Measurements from ENCODE around the gene OPRM1.

The OPRM1 gene

DNA sequence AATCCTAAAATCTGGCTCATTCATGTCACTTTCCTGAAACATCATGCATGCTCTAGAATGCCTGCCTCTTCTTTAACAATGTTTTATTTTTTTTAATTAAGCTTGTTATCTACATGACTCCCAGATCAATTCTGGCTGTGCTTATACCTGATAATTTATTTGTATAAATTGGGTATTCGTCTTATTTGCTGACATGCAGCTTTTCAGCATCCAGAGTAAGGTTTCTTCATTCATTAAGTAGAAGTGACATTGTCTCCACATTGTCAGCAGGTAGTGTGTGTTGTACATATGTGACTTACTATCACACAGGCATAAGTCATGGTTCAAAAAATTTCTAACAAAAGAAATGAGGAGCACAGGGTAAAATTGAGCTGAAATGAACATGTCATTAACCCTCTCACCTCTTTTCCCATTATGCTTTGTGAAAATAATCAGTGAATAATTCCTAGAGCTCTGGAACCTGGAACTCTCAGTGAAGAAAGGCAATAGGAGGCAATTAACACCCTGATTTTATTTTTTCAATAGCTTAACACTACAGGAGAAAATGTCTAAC is 157.4 kb downstream of the OPRM1 start:
- no peak for TF ChIP-seq GATA3 (IDR thresholded peaks at IDR 0.05; ENCODE audit: low read depth, low read length)
- TF ChIP-seq GATA2 (IDR thresholded peaks at IDR 0.05; ENCODE audit: low read depth, low read length), result no peak

DNA sequence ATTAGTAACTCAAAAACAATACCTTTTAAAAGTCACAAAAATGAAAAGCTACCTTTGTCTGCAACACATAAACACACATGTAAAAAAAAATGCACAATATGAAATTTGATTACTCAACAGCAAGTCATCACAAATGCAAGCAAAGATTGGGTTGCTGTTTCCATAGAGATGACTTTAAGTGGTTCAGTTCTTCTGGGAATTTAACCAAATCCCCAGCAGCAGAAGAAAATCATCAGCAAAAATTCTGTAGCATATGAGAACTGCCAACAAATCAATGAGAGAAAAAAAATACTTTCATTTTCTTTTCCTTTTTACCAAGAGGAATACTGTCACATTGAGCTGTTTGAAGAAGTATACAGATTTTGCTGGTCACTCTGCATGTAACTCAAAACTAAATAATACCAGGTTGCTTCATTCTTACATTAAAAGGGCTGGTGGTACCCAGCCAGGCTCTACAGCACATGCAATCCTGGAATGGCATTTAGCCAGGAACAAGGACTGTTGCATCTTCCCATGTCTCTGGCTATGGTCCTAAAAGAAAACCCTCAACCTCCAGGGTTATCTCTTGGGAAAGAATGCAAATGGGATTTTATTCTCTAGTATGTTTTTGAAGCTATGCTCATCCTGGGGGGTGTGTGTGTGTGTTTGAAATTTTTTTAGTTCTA is 158.3 kb downstream of the OPRM1 start:
- no peak for TF ChIP-seq GATA3 (IDR thresholded peaks at IDR 0.05; ENCODE audit: low read depth, low read length)
- TF ChIP-seq GATA2 (IDR thresholded peaks at IDR 0.05; ENCODE audit: low read depth, low read length), result no peak

DNA sequence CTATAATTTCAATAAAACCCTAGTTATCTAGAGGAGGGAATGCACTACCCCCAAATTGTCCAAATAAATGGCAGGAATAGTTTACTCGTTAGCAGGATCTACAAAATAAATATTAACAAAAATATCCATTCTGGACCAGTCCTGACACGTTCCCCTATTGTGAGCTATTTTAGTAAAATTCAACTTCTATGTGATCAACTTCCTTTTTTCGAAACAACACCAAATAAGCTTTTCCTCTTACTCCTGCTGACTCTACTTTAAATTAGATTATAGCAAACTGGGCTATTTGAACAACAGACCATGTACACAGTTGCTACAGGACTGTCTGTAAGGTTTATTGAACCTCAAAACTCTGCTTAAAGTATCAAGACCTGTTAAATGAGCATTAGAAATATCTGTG is 163.3 kb downstream of the OPRM1 start:
- TF ChIP-seq GATA2 (IDR thresholded peaks at IDR 0.05; ENCODE audit: low read depth, low read length) (no peak), GATA3 (IDR thresholded peaks at IDR 0.05; ENCODE audit: low read depth, low read length) (no peak)

DNA sequence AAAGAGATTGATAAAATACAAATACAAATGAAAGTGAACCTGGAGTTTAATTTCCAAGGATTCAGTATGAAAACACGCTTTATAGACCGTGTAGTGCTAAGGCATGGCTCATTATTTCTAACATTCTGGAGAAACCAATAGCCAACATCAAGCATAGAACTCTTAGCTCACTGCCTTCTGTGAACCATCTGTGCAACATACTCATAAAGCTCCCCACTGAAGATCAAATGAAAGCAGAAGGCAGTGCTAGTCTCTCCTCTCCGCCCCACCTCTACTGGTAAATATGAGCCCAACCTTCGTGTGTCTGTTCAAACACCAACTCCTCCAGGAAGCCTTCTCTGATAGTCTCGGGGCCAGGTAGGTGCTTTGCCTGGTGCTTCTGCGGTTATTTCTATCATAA is 163.9 kb downstream of the OPRM1 start:
- TF ChIP-seq GATA2 (IDR thresholded peaks at IDR 0.05; ENCODE audit: low read depth, low read length) (no peak), GATA3 (IDR thresholded peaks at IDR 0.05; ENCODE audit: low read depth, low read length) (no peak)

DNA sequence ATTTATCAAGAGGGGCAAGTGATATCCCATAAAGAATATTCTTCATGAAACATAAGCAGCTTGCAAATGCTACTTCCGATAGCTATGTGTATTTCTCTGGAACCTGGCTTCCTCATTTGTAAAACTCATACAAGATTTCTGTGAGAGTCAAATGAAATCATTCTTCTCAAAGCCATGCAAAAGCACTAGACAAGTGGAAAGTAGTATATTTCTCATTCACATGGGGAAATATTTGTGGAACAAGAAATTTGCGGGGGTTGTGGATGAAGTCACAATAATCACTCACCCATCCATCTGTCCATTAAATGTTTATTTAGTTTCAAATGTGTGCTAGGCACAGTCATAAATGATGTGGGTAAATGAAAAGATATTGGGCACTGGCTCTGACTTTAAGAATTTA is 167.1 kb downstream of the OPRM1 start:
- TF ChIP-seq GATA3 (IDR thresholded peaks at IDR 0.05; ENCODE audit: low read depth, low read length) (no peak), GATA2 (IDR thresholded peaks at IDR 0.05; ENCODE audit: low read depth, low read length) (no peak)

DNA sequence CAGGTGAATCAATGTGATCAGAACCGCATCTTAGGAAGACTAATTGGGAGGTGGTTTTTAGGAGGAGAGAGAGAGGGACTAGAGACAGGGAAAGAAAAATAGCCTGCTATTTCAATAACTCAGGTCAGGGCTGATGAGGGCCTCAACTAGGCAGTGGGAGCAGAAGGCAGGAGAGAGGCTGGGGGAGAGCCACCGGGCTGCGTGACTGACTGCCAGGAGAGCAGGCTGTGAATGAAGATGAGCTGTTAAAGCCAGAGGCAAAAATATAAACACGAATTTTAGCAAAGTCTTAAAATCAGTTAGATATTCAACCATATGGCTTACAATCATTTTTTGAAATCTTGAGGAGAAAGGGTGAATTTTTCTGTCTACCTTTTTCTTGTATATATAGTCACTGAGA is 168.0 kb downstream of the OPRM1 start:
- TF ChIP-seq GATA3 (IDR thresholded peaks at IDR 0.05; ENCODE audit: low read depth, low read length), result no peak
- no peak for TF ChIP-seq GATA2 (IDR thresholded peaks at IDR 0.05; ENCODE audit: low read depth, low read length)

DNA sequence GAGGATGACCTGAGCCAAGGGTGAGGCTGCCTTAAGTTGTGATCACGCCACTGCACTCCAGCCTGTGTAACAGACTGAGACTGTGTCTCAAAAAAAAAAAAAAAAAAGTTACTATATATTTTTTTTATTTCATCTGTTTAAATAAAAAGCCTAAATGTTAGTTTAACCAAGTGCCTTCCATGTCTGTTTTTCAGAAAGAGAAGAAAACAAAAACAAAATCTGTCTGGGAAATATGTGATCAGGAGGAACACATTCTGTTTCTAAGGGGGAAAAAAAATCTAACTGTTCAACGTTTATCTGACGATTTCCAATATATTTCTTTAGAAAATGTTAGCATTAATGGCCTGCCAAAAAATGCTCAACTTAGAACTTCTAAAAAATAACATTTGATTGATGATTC is 170.5 kb downstream of the OPRM1 start:
- no peak for TF ChIP-seq GATA2 (IDR thresholded peaks at IDR 0.05; ENCODE audit: low read depth, low read length)
- no peak for TF ChIP-seq GATA3 (IDR thresholded peaks at IDR 0.05; ENCODE audit: low read depth, low read length)

DNA sequence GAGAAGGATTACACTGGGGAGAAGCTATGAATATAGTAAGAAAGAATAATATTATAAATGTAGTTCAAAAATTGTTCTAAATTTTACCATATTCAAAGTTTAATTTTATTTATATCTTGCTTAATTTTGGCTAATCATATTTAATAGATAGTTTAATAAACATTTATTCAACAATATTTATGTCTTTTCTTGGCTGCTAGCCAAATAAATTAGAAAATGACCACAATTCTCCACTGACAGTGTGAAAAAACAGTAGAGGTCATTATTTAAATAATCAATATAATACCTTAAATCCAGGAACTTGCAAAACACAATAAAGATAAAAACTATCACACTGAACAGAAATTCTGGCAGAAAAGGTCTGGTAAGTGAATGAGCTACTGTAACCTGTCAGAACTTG is 171.6 kb downstream of the OPRM1 start:
- TF ChIP-seq GATA2 (IDR thresholded peaks at IDR 0.05; ENCODE audit: low read depth, low read length) (no peak), GATA3 (IDR thresholded peaks at IDR 0.05; ENCODE audit: low read depth, low read length) (no peak)

DNA sequence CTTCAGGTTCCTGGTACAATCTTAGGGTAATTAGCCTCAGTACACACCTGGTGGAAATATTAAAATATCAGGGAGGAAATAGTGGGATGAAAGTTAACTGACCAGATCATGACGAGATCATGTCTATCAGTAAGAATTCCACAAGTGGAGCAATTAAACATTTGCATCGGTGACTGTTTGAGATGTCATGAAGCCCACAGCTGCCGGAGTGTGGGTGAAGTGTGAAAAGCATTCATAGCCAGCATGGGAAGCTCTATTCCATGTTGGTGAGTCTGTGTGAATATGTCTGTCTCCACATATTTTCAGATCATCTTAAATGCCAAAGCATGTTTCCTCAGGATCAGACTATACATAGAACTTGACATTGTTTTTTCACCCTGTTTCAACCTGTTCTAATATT is 174.7 kb downstream of the OPRM1 start:
- no peak for TF ChIP-seq GATA3 (IDR thresholded peaks at IDR 0.05; ENCODE audit: low read depth, low read length)
- TF ChIP-seq GATA2 (IDR thresholded peaks at IDR 0.05; ENCODE audit: low read depth, low read length), result no peak

DNA sequence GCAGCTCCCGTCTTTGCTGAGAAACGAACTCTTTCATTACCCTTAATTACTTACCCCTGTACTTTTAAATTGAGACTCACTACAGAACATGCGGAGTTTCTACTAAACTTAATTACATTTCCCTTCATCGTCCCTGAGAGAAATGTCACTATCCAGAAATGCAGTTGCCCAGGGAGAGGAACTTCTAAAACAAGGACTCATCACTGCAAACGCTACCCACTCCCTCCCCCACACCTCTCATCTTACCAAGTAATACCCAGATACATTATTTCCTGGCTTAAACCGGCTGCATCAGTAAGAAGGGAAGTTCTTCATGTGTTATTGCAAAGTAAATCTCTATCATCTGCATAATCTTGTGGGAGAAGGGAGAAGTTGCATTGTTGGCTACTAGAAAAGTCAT is 179.3 kb downstream of the OPRM1 start:
- TF ChIP-seq GATA3 (IDR thresholded peaks at IDR 0.05; ENCODE audit: low read depth, low read length) (no peak), GATA2 (IDR thresholded peaks at IDR 0.05; ENCODE audit: low read depth, low read length) (no peak)

DNA sequence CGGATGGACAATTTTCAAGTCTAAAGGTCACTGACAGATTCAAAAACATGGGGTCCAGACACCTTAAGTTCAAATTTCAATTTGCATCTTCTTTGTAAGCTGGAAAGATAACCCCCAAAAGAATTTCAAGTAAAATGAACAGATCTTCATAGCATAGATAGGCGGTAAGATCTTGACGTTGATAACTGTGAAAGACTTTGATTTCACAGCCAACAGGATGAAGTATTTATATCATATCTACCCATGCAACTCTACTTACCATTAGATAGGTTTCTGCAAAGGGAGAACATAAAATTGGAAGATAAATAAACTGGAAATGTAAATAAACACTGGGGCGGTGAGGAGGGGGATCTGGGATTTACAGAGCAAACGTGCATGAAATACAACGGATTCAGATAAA is 179.7 kb downstream of the OPRM1 start:
- TF ChIP-seq GATA3 (IDR thresholded peaks at IDR 0.05; ENCODE audit: low read depth, low read length), result no peak
- no peak for TF ChIP-seq GATA2 (IDR thresholded peaks at IDR 0.05; ENCODE audit: low read depth, low read length)

DNA sequence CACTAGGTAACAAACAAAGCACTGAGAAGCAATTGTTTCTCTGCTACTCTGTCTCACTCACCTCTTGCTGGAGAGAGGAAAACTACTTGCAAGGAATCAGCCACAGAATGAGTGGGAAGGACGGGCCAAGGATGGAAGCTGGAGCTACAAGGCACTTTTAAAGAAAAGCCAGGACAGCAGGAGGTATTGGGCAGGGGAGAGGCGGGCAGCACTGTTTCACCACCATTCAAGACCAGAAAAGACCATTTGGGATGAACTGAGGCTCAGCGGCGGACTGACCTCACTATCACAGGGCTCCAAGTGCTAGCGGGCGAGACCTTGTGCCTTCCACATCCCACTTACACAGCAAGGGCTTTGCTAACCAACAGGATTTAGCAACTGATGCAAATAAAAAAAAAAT is 180.2 kb downstream of the OPRM1 start:
- TF ChIP-seq GATA3 (IDR thresholded peaks at IDR 0.05; ENCODE audit: low read depth, low read length), result no peak
- TF ChIP-seq GATA2 (IDR thresholded peaks at IDR 0.05; ENCODE audit: low read depth, low read length), result no peak

DNA sequence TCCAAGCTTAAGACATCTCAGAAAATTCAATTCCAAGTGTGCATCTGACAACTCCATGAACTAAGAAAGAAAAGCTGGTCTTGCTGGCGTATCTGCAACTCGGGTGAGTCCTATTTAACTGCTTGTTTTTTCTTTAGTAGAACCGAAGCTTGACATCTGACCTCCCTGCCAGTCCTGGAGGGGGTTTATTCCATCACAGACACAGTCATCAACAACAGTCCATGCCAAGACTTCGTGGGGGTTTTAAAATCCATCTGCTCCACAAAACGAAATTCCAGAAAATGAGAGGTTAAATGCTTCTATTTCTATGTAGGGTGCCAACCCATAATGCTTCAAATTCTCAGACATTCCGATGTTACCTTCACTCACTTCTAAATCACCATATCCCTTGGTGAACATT is 183.7 kb downstream of the OPRM1 start:
- no peak for TF ChIP-seq GATA2 (IDR thresholded peaks at IDR 0.05; ENCODE audit: low read depth, low read length)

DNA sequence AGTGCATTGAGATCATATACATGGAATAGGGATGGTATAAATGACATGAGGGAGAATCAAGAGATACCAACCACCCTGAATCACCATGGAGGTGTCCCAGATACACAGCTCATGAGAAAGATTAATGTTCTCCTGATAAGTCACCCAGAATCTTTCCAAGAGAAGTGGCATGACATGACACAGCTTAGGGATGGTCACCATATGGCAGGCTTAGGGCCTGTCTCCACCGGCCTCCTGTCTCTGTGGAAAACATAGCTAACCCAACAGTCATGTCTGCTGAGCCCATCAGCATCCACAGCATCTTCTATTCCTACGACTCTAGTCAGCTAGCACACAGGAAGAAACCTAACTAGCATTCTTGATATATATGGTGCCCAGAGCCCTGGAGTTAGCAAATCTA is 184.3 kb downstream of the OPRM1 start:
- TF ChIP-seq GATA3 (IDR thresholded peaks at IDR 0.05; ENCODE audit: low read depth, low read length) (no peak), GATA2 (IDR thresholded peaks at IDR 0.05; ENCODE audit: low read depth, low read length) (no peak)

DNA sequence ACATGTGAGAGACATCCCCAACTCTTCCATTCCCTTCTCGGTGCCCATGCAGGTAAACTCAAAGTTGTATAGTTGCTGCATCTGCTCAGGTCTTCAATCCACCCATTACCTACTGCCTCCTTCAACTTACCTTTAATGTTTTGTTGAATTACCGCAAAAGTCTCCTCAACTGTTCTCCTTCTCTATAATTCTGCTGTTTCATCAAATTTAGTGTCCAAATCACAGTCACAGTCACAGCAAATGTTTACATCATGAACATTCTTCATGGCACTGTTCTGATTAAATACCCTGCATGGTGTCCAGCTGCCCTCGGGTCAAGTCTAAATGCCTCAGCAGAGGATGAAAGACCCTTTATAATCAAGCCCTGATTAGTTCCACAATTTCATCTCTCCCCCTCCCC is 187.4 kb downstream of the OPRM1 start:
- TF ChIP-seq GATA2 (IDR thresholded peaks at IDR 0.05; ENCODE audit: low read depth, low read length) (no peak), GATA3 (IDR thresholded peaks at IDR 0.05; ENCODE audit: low read depth, low read length) (no peak)

Data from SH-SY5Y (cell line).